Esophagus squamous epithelium (tissue), 5 donors: ENCODE measurements around the gene IRF4. TPM values are rescaled to one million over a fixed set of nuclear protein-coding genes. Genes with fewer than 3 reads are reported as not detected.
"Not testable (repeated sequence)": the region's sequence is repeated elsewhere in the genome, so short reads cannot be mapped to it uniquely, and the experiment has no call there.

Experiments used
- DNase-seq: peaks from one replicate; lab custom pipeline; 2025; lab: John Stamatoyannopoulos, UW
- H3K27ac ChIP-seq, 4 donors: fragments of 200-600 bp; sonication (generic); one replicate each; pipeline ENCODE4 v1.5.1; 2016 to 2019; ENCODE audit warnings: mild to moderate bottlenecking in 1 of 4
- H3K27me3 ChIP-seq, 4 donors: fragments of 200-600 bp; sonication (generic); 1 replicate in 3 of 4; 2 replicates in 1 of 4; pipeline versions ENCODE4 v1.5.1 to v1.6.0; 2017 to 2021; ENCODE audit warnings: antibody characterized with exemption in 1 of 4
- H3K36me3 ChIP-seq, 3 donors: fragments of 200-600 bp; sonication (generic); one replicate each; pipeline ENCODE4 v1.5.1; 2016 to 2019
- H3K4me1 ChIP-seq, 3 donors: fragments of 200-600 bp; sonication (generic); one replicate each; pipeline ENCODE4 v1.5.1; 2017 to 2019
- H3K4me3 ChIP-seq, 4 donors: fragments of 200-600 bp; sonication (generic); 1 replicate in 3 of 4; 2 replicates in 1 of 4; pipeline ENCODE4 v1.5.1; 2016 to 2019; ENCODE audit warnings: mild to moderate bottlenecking in 2 of 4, moderate library complexity in 1 of 4
- H3K9me3 ChIP-seq, 3 donors: fragments of 200-600 bp; sonication (generic); one replicate each; pipeline ENCODE4 v1.5.1; 2016 to 2019
- POLR2A ChIP-seq, 4 donors: fragments of 450-650 bp; IDR thresholded peaks; one replicate each; pipeline ENCODE4 v1.6.1; 2017; ENCODE audit warnings: antibody characterized with exemption in 4 of 4, mild to moderate bottlenecking in 4 of 4, moderate library complexity in 3 of 4
- WGBS, 2 donors: methylation state at CpG; one replicate each; pipeline ENCODE4 v1.1.5; 2018; 5-methylcytosine and 5-hydroxymethylcytosine counted together
- intact Hi-C: fragments of 100-400 bp; cut with DNase I; formaldehyde crosslinking; loops from one replicate; pipeline ENCODE4 v1.15.0; 2022
- total RNA-seq, 4 donors: library from RNA; depleted of rRNA; stranded (reverse); fragments of >200 nt; gene quantifications; one replicate each; pipeline ENCODE4 v1.1.0, GENCODE V29; 2016
- TF ChIP-seq, protein P1 (sequence below), 6 experiments: fragments of 450-650 bp in 4 of 6; fragments of 200-600 bp in 2 of 6; sonication (generic) in 2 of 6; IDR thresholded peaks; one replicate each; pipeline ENCODE4 v1.5.1; 2016 to 2019; ENCODE audit warnings: antibody characterized with exemption in 6 of 6, mild to moderate bottlenecking in 4 of 6, moderate library complexity in 4 of 6
- donor health status: DM: yes; HTN: yes; CAD: no.

The IRF4 gene
- total RNA-seq, 4 donors from 2014 or later, result 0.40 to 1.9 (median 1.2) TPM

DNA sequence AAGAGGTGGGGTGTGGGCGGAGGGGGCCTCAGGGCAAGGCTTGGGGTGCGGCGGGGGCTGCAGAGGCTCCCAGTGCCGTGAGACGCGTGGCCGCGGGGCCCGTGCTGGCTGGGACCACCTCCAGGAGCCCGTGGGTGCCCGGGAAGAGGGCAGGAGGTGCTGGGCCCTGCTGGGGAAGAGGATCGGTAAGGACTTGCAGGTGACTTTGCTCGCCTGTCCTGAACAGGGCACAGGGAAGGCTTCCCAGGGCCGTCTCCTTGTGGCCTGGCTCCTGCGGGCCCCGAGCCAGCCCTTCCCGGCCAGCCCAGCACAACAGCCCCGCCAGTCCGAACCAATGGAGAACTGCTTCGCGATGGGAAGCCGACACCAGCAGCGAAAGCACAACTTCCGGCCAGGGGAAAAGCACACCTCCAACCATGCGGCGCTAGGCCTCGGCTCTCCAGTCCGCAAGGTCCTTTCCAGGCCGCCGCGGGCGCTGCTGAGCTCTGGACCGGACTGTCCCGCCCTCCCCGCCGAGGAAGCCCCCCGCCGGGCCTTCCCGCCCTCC lies 32.3 kb downstream of the IRF4 start:
- no peaks in the 10 kb centered on the region for H3K9me3 ChIP-seq
- no peak overlapping the region for H3K4me3 ChIP-seq
- TF ChIP-seq POLR2A (IDR thresholded peaks at IDR 0.05), result no peak
- TF ChIP-seq, protein P1, sequence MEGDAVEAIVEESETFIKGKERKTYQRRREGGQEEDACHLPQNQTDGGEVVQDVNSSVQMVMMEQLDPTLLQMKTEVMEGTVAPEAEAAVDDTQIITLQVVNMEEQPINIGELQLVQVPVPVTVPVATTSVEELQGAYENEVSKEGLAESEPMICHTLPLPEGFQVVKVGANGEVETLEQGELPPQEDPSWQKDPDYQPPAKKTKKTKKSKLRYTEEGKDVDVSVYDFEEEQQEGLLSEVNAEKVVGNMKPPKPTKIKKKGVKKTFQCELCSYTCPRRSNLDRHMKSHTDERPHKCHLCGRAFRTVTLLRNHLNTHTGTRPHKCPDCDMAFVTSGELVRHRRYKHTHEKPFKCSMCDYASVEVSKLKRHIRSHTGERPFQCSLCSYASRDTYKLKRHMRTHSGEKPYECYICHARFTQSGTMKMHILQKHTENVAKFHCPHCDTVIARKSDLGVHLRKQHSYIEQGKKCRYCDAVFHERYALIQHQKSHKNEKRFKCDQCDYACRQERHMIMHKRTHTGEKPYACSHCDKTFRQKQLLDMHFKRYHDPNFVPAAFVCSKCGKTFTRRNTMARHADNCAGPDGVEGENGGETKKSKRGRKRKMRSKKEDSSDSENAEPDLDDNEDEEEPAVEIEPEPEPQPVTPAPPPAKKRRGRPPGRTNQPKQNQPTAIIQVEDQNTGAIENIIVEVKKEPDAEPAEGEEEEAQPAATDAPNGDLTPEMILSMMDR (IDR thresholded peaks at IDR 0.05), result no peak
- no peaks in the 10 kb centered on the region for H3K36me3 ChIP-seq
- intact Hi-C loops, result no loop called here
- H3K27me3 ChIP-seq, result peaks cover 0 to 9% (median 0%) of the 10 kb centered on the region in 4 donors
- no peaks in the 10 kb centered on the region for H3K4me1 ChIP-seq
- no peak for DNase-seq
- no peak overlapping the region for H3K27ac ChIP-seq
- 89% methylated on average over 8 of the region's 39 CpGs; no CpG with 5 or more reads in 1 of the 2 donors for WGBS, 2 donors

DNA sequence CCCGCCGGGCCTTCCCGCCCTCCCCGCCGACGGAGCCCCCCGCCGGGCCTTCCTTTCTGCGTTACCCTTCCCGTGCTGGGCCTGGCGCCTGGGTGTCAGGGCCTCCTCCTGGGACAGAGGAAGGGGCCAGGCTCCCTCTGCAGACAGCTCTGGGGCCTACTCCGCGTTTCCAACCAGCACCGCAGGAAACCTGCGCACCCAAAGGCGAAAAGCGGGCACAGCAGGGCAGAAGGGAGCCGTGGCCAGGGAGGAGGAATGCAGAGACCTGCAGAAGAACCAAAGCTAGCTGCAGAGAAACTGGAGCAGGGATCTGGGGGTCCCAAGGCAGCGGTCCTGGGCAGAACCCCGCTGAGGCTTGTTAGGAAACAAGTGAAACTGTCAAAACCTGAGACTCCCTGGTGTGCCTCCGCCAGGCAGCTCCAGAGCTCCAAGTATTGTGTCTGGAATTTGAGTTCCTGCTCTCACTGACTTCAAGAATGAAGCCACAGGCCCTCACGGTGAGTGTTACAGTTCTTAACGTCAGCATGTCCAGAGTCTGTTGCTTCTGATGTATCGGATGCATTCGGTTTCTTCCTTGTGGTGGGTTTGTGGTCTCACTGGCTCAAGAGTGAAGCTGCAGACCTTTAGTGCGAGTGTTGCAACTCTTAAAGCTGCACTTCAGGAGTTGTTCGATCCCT lies 33.3 kb downstream of the IRF4 start:
- H3K27ac ChIP-seq, result no peak overlapping the region
- intact Hi-C loops, result no loop called here
- no peak for DNase-seq
- TF ChIP-seq, protein P1 (IDR thresholded peaks at IDR 0.05), result no peak
- no peak for TF ChIP-seq POLR2A (IDR thresholded peaks at IDR 0.05)
- WGBS, 2 donors, result 93% methylated on average over 4 to 11 of the region's 27 CpGs
- H3K36me3 ChIP-seq, result no peaks in the 10 kb centered on the region
- H3K4me3 ChIP-seq, result no peak overlapping the region
- peaks cover 0 to 9% (median 0%) of the 10 kb centered on the region in 4 donors for H3K27me3 ChIP-seq
- no peaks in the 10 kb centered on the region for H3K9me3 ChIP-seq
- no peaks in the 10 kb centered on the region for H3K4me1 ChIP-seq

DNA sequence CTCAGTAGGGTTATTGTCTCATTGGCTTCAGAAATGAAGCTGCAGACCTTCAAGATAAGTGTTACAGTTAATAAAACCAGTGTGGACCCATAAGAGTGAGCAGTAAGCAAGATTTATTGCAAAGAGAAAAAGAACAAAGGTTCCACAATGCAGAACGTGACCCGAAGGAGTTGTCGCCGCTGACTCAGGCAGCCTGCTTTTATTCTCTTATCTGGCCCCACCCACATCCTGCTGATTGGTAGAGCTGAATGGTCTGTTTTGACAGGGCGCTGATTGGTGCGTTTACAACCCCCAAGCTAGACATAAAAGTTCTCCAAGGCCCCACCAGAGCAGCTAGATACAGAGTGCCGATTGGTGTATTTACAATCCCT lies 33.9 kb downstream of the IRF4 start:
- H3K9me3 ChIP-seq, H3K27ac ChIP-seq, H3K4me1 ChIP-seq, H3K27me3 ChIP-seq, DNase-seq, H3K36me3 ChIP-seq, intact Hi-C loops, H3K4me3 ChIP-seq: not testable (repeated sequence)
- 56 to 77% methylated on average over 5 of the region's 7 CpGs for WGBS, 2 donors

DNA sequence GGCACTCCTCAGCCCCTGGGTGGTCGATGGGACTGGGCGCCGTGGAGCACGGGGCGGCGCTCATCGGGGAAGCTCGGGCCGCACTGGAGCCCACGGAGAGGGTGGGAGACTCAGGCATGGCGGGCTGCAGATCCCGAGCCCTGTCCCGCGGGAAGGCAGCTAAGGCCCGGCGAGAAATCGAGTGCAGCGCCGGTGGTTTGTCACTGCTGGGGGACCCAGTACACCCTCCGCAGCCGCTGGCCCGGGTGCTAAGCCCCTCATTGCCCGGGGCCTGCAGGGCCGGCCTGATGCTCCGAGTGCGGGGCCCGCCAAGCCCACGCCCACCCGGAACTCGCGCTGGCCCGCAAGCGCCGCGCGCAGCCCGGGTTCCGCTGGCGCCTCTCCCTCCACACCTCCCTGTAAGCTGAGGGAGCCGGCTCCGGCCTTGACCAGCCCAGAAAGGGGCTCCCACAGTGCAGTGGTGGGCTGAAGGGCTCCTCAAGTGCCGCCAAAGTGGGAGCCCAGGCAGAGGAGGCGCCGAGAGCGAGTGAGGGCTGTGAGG lies 34.7 kb downstream of the IRF4 start:
- intact Hi-C loops, H3K36me3 ChIP-seq, H3K4me1 ChIP-seq, H3K4me3 ChIP-seq, H3K9me3 ChIP-seq, H3K27me3 ChIP-seq, H3K27ac ChIP-seq, DNase-seq: not testable (repeated sequence)
- no CpG with 5 or more reads among the region's 45 CpGs for WGBS, 2 donors

DNA sequence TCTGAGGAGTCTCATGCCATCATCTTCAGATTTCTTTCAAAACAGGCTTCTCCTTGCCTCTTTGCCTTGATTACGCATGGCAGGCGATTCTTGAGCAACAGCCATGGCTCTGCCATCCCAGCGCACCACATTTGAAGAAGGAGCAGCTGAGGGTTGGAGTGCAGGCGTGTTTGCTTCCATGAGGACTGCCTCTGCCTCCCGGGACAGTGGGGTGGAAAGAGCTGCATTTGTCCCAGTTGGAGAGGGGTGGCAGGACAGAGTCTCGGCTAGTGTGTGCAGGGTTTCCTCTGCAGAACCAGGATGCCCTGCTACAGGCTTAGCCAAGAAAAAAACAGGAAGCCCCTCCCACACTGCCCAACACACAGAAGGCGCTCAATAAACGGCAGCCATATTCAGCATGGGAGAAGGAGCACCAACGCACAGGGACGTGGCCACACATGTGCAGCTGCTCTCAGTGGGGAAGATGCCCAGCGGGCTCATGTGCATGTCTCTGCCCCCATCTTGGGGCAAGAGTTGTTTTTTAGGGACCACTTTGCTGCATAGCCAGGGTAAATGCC lies 36.6 kb downstream of the IRF4 start:
- no peaks in the 10 kb centered on the region for H3K36me3 ChIP-seq
- H3K4me3 ChIP-seq, result no peak overlapping the region
- peaks cover 0 to 13% (median 0%) of the 10 kb centered on the region in 4 donors for H3K27me3 ChIP-seq
- DNase-seq, result no peak
- no peak for TF ChIP-seq POLR2A (IDR thresholded peaks at IDR 0.05)
- TF ChIP-seq, protein P1 (IDR thresholded peaks at IDR 0.05), result no peak
- no peak overlapping the region for H3K27ac ChIP-seq
- H3K4me1 ChIP-seq, result no peaks in the 10 kb centered on the region
- no peaks in the 10 kb centered on the region for H3K9me3 ChIP-seq
- intact Hi-C loops, result no loop called here
- 80 to 94% methylated on average over 4 of the region's 11 CpGs for WGBS, 2 donors

DNA sequence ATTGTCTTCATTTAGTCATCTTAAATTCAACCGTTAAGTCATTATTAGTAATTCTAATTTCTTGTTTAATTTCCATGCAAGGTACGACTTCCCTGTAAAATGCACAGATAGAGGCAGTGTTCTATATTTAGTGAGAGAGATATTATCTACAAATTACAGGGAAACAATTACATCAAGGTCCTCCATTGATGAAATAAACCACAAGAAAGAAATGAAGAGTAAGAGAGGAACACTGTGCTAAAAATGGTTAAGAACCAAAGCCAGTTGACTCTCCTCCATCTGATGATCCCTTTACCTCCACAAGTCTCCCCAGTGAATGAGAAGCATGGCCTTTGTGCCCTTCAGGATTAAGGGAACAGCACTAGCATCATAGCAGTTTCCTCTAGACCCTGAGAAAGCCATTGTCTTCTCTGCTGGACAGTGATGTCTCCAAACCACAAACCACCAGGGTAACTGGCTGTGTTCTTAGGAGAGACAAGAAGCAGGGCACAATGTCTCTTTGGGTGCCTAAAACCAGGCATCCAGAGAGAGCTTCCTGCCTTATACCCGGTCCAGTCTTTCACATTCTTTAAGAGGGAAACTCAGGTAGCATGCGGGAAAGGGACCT lies 38.1 kb downstream of the IRF4 start:
- intact Hi-C loops, result no loop called here
- H3K27me3 ChIP-seq, result peaks cover 0 to 13% (median 0%) of the 10 kb centered on the region in 4 donors
- no peaks in the 10 kb centered on the region for H3K36me3 ChIP-seq
- TF ChIP-seq, protein P1 (IDR thresholded peaks at IDR 0.05), result no peak
- no peak for TF ChIP-seq POLR2A (IDR thresholded peaks at IDR 0.05)
- H3K4me3 ChIP-seq, result no peak overlapping the region
- no peaks in the 10 kb centered on the region for H3K4me1 ChIP-seq
- H3K9me3 ChIP-seq, result no peaks in the 10 kb centered on the region
- DNase-seq, result no peak
- 71 to 87% methylated on average over 4 of the region's 4 CpGs for WGBS, 2 donors
- H3K27ac ChIP-seq, result no peak overlapping the region
